Liver (tissue), 9 donors: ENCODE results near the gene KLK13. TPM values are rescaled to one million over a fixed set of nuclear protein-coding genes. Genes with fewer than 3 reads are reported as not detected.

Experiments used
- DNase-seq: peaks from one replicate; pipeline ENCODE4 v3.0.0-alpha.2; 2017; ENCODE audit warnings: low spot score
- H3K27ac ChIP-seq, 2 donors: one replicate each; pipeline ENCODE4 v1.7.0; 2013; ENCODE audit warnings: inconsistent platforms in 2 of 2, low read length in 2 of 2, control low read depth in 1 of 2, low read depth in 1 of 2, mild to moderate bottlenecking in 1 of 2
- H3K27me3 ChIP-seq, 4 donors: one replicate each; pipeline versions ENCODE4 v1.6.1 to v1.7.0; 2013; ENCODE audit warnings: low read length in 3 of 4, inconsistent platforms in 1 of 4, mild to moderate bottlenecking in 1 of 4, moderate library complexity in 1 of 4; ENCODE audit not compliant: control insufficient read depth in 4 of 4, insufficient read depth in 4 of 4
- H3K36me3 ChIP-seq, 4 donors: one replicate each; pipeline versions ENCODE4 v1.6.1 to v1.7.0; 2013; ENCODE audit warnings: low read length in 3 of 4, mild to moderate bottlenecking in 3 of 4, low read depth in 1 of 4, moderate library complexity in 1 of 4; ENCODE audit not compliant: control insufficient read depth in 4 of 4, insufficient read depth in 3 of 4
- H3K4me1 ChIP-seq, 4 donors: one replicate each; pipeline versions ENCODE4 v1.6.1 to v1.7.0; 2013; ENCODE audit warnings: low read length in 3 of 4, mild to moderate bottlenecking in 3 of 4, moderate library complexity in 1 of 4; ENCODE audit not compliant: control insufficient read depth in 4 of 4, insufficient read depth in 4 of 4
- H3K4me3 ChIP-seq, 3 donors: one replicate each; pipeline versions ENCODE4 v1.6.1 to v1.7.0; 2013; ENCODE audit warnings: low read length in 3 of 3, control low read depth in 1 of 3, low read depth in 1 of 3, mild to moderate bottlenecking in 1 of 3
- H3K9ac ChIP-seq, 2 donors: one replicate each; pipeline ENCODE4 v1.7.0; 2013; ENCODE audit warnings: low read length in 2 of 2, mild to moderate bottlenecking in 2 of 2, moderate library complexity in 2 of 2, control low read depth in 1 of 2, low read depth in 1 of 2
- H3K9me3 ChIP-seq, 4 donors: one replicate each; pipeline versions ENCODE4 v1.6.1 to v1.7.0; 2013; ENCODE audit warnings: low read length in 3 of 4; ENCODE audit not compliant: control insufficient read depth in 4 of 4
- EGR1 ChIP-seq, 2 donors: IDR thresholded peaks; 2 replicates each; pipeline ENCODE4 v1.6.1; 2016 to 2018; ENCODE audit warnings: antibody characterized with exemption in 2 of 2, low read depth in 2 of 2
- GABPA ChIP-seq, 2 donors: IDR thresholded peaks in 1 of 2; conservative IDR thresholded peaks in 1 of 2; 2 replicates each; pipeline ENCODE4 v1.6.1; 2016; ENCODE audit warnings: antibody characterized with exemption in 2 of 2, mild to moderate bottlenecking in 1 of 2, moderate library complexity in 1 of 2
- HNF4A ChIP-seq, 2 donors: conservative IDR thresholded peaks; 2 replicates each; pipeline ENCODE4 v1.6.1; 2016; ENCODE audit warnings: antibody characterized with exemption in 2 of 2, mild to moderate bottlenecking in 2 of 2
- MAX ChIP-seq: IDR thresholded peaks from 2 replicates; pipeline ENCODE4 v1.6.1; 2016; ENCODE audit warnings: antibody characterized with exemption
- RAD21 ChIP-seq, 2 donors: IDR thresholded peaks; 2 replicates each; pipeline ENCODE4 v1.6.1; 2016; ENCODE audit warnings: antibody characterized with exemption in 2 of 2, mild to moderate bottlenecking in 2 of 2
- REST ChIP-seq: IDR thresholded peaks from 2 replicates; pipeline ENCODE4 v1.6.1; 2016; ENCODE audit warnings: antibody characterized with exemption, mild to moderate bottlenecking
- SP1 ChIP-seq: IDR thresholded peaks from 2 replicates; pipeline ENCODE4 v1.6.1; 2018; ENCODE audit warnings: antibody characterized with exemption, mild to moderate bottlenecking
- WGBS: extraction: QIAGEN DNeasy Blood & Tissue Kit; methylation state at CpG from one replicate; pipeline ENCODE4 v1.1.7; 2013; 5-methylcytosine and 5-hydroxymethylcytosine counted together
- polyA plus RNA-seq, 2 donors: library from polyadenylated mRNA; stranded (reverse) in 1 of 2; unstranded in 1 of 2; fragments of 200-250 nt in 1 of 2; fragments of >200 nt in 1 of 2; fragmentation: Nextera tagmentation in 1 of 2; extraction: Ambion mirVana in 1 of 2; gene quantifications; one replicate each; pipeline versions ENCODE4 v1.2.1 to v1.2.3, GENCODE V29; 2013 to 2015
- total RNA-seq, 2 donors: library from RNA; depleted of rRNA; stranded (reverse); fragments of >200 nt; gene quantifications; one replicate each; pipeline ENCODE4 v1.2.3, GENCODE V29; 2014
- donor health status: healthy.
- donor health status: healthy.
- donor health status: healthy.
- donor health status: healthy.
- donor health status: healthy.

Gene KLK13
- total and polyA plus RNA-seq, 4 donors: not detected

DNA sequence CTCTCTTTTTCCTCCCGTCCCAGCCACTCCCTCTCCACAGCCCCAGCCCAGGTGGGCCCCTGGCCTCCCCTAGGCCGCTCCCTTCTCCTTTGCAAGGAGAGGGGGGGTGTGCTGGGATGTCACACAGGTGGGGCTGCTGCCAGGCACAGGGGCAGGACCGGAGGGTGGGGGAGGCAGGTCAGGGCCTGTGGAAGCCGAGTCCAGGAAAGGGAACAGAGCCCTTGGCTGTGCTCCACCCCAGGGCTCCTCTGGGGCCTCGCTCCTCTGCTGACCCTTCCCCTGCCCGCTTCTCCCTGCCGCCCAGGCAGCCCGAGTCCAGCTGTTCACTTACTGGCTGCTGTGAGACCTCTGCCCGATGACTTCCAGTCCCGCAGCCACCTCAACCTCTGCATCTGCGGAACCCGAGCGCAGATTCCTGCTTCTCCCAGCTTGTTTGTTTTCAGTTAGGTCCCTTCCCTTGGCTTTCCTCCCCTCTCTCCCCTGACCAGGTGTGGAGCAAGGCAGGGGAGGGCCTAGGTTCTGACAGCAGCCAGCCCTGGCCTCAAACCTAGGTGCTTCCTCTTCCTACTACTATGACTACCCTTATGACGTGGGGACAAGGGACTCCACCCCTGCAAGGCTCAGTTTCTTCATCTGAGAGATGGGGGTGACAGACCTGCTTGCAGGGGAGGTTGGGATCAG is 37.6 kb downstream of the KLK13 start (continued):
- no peak for TF ChIP-seq MAX
- no peak for TF ChIP-seq GABPA (IDR thresholded peaks at IDR 0.05 in 1 of 2, conservative IDR thresholded peaks at IDR 0.05 in 1 of 2)

- no peak for DNase-seq
Measured at GRCh38 chr19:51026554-51026831, 38.4 kb downstream of the KLK13 start, which contains the start of gene KLK11. Gene KLK11 (minus strand): TSS chr19:51026616. CDS start chr19:51025631, 985 bp downstream.

DNA sequence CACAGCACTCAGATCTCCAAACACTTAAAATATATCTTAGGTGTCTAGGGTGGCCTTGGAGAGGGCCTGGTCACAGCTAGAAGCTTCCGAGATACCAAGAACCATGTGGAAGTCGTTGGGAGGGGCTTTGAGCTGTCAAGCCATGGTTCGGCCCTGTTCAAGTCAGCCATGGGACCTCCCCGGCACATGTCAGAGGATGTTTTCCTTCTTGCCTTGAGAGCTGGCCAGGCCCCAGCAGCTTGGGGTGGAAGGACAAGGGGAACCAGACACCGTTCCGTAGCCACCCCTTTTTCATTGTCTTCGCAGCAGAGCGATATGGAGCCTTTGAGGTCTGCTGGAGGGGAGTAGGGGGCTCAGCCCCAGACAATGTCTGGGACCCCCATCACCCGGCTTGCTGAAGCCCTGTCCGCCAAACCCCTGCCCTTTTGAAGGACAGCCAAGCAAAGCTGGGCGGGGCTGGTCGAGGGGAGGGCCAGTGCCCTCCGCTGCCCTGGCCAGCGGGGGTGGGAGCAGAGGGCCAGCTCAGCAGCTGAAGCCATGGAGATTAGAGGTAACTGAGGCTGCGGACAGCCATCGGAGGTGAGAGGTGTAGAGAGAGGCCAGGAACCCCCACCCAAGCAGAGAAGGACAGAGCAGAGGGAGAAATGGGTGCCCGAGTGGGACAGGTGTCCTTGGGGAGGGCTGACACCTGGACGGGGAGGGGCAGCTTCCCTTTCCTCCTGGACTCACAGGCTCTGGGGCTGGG is 38.9 kb downstream of the KLK13 start:
- WGBS: 54% methylated on average over 18 of the region's 18 CpGs
- TF ChIP-seq MAX (no peak), HNF4A (conservative IDR thresholded peaks at IDR 0.05) (no peak)
- H3K36me3 ChIP-seq: no peaks in the 10 kb centered on the region
- H3K9me3 ChIP-seq: peaks cover 0 to 3% (median 0%) of the 10 kb centered on the region in 4 donors
- no peak overlapping the region for H3K27ac ChIP-seq
- H3K27me3 ChIP-seq: peaks cover 0 to 8% (median 0%) of the 10 kb centered on the region in 4 donors
- DNase-seq: no peak
- no peaks in the 10 kb centered on the region for H3K4me1 ChIP-seq
- no peak overlapping the region for H3K9ac ChIP-seq
- H3K4me3 ChIP-seq: no peak overlapping the region

More at GRCh38 chr19:51026554-51026831, 38.4 kb downstream of the KLK13 start, which contains the start of gene KLK11:
- TF ChIP-seq RAD21 (IDR thresholded peaks at IDR 0.05) (no peak), EGR1 (IDR thresholded peaks at IDR 0.05; ENCODE audit: low read depth in 2 of 2) (no peak), SP1 (no peak)
- peaks cover 0 to 8% (median 0%) of the 10 kb centered on the region in 4 donors for H3K27me3 ChIP-seq
- WGBS: 78% methylated on average over 11 of the region's 11 CpGs
- no peak within 1 kb of the TSS for H3K9ac ChIP-seq
- no peaks in the 10 kb centered on the region for H3K36me3 ChIP-seq
- no peak within 1 kb of the TSS for H3K27ac ChIP-seq
- no peak within 1 kb of the TSS for H3K4me3 ChIP-seq
- H3K4me1 ChIP-seq: no peaks in the 10 kb centered on the region
- peaks cover 0 to 3% (median 0%) of the 10 kb centered on the region in 4 donors for H3K9me3 ChIP-seq

GRCh38 chr19:51025401-51025800 is 39.5 kb downstream of the KLK13 start:
- Histone ChIP-seq H3K9ac (no peak overlapping the region), H3K27ac (no peak overlapping the region), H3K4me1 (no peaks in the 10 kb centered on the region), H3K9me3 (peaks cover 0 to 3% (median 0%) of the 10 kb centered on the region in 4 donors), H3K36me3 (no peaks in the 10 kb centered on the region), H3K4me3 (no peak overlapping the region), H3K27me3 (peaks cover 0 to 8% (median 0%) of the 10 kb centered on the region in 4 donors)
- DNase-seq: no peak
- 61% methylated on average over 6 of the region's 6 CpGs for WGBS
- TF ChIP-seq REST: no peak
